HFF-Myc (cell line): Measurements from ENCODE around the gene PNPLA1.

Experiments
- DNase-seq: peaks from one replicate; pipeline ENCODE4 v3.0.0-alpha.2; 2011; ENCODE audit warnings: low read depth; ENCODE audit errors: extremely low read depth
- H3K4me3 ChIP-seq: replicated peaks from 2 replicates; pipeline ENCODE4 v1.5.1; 2011; ENCODE audit warnings: low read depth, mild to moderate bottlenecking, control low read depth, low read length
- TF ChIP-seq, protein P1 (sequence below): IDR thresholded peaks from 2 replicates; pipeline ENCODE4 v1.5.1; 2012; ENCODE audit warnings: mild to moderate bottlenecking, low read depth, low read length, control low read depth; ENCODE audit errors: missing control alignments

Gene PNPLA1, protein sequence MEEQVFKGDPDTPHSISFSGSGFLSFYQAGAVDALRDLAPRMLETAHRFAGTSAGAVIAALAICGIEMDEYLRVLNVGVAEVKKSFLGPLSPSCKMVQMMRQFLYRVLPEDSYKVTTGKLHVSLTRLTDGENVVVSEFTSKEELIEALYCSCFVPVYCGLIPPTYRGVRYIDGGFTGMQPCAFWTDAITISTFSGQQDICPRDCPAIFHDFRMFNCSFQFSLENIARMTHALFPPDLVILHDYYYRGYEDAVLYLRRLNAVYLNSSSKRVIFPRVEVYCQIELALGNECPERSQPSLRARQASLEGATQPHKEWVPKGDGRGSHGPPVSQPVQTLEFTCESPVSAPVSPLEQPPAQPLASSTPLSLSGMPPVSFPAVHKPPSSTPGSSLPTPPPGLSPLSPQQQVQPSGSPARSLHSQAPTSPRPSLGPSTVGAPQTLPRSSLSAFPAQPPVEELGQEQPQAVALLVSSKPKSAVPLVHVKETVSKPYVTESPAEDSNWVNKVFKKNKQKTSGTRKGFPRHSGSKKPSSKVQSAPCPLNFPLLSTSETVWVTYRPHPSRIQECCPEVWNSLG

DNA sequence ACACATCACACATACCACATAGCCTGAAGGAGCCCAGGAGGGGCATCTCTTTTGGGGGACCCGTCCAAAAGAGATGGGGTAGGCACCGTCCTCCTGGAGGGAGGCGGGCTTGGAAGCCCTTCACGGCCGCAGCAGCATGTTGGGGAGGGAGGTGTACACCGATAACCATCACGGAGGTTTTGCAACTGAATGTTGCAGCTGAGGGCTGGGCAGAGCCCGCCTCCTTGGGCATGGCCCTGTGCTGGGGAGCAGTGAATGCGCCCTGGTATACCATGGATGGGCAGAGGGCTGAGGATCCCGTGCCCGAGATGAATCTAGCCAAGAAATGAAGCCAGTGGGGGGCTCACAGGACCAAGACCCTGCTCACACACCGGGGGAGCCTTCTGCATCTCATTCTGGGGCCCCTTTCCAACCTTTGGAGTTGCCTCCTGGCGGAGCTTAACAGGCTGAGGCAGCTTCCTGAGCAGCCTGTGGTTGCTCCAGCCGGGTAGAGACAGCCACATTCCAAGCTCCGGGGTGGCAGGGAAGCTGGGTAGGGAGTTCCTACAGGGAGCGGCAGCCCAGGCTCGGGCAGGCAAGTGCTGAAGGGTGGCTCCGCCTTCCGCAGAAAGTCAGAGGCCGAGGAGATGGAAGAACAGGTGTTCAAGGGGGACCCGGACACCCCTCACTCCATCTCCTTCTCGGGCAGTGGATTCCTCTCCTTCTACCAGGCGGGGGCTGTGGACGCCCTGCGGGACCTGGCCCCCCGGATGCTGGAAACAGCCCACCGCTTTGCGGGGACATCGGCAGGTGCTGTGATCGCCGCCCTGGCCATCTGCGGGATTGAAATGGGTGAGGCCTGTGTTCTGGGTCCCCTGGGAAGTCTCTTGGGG lies at the start of gene PNPLA1:
TSS of gene PNPLA1 (plus strand) at position 227 of the 872 bp plus-strand sequence. CDS start at position 627, 400 bp downstream.
- H3K4me3 ChIP-seq, result no peak within 1 kb of the TSS
- no peak for DNase-seq
- TF ChIP-seq, protein P1, sequence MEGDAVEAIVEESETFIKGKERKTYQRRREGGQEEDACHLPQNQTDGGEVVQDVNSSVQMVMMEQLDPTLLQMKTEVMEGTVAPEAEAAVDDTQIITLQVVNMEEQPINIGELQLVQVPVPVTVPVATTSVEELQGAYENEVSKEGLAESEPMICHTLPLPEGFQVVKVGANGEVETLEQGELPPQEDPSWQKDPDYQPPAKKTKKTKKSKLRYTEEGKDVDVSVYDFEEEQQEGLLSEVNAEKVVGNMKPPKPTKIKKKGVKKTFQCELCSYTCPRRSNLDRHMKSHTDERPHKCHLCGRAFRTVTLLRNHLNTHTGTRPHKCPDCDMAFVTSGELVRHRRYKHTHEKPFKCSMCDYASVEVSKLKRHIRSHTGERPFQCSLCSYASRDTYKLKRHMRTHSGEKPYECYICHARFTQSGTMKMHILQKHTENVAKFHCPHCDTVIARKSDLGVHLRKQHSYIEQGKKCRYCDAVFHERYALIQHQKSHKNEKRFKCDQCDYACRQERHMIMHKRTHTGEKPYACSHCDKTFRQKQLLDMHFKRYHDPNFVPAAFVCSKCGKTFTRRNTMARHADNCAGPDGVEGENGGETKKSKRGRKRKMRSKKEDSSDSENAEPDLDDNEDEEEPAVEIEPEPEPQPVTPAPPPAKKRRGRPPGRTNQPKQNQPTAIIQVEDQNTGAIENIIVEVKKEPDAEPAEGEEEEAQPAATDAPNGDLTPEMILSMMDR, result no peak

DNA sequence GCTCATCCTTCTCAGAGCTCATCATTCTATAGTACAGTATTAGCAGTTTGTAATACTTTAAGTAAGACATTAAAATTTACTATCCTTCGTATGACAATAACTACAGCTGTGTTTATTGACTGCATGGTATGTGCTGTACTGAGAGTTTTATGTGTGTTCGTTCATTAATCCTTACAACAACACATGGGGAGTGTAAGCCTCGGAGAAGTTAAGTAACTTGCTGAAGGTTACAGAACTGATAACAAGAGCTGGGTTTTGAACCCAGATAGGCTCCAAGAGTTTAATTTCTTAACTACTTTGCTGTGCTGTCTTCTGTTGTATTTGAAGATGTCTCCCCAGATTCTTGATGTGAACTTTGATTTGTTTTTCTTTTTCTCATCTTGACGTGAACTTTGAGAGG lies 49.6 kb upstream of the PNPLA1 start:
- TF ChIP-seq, protein P1, result no peak
- no peak for DNase-seq

DNA sequence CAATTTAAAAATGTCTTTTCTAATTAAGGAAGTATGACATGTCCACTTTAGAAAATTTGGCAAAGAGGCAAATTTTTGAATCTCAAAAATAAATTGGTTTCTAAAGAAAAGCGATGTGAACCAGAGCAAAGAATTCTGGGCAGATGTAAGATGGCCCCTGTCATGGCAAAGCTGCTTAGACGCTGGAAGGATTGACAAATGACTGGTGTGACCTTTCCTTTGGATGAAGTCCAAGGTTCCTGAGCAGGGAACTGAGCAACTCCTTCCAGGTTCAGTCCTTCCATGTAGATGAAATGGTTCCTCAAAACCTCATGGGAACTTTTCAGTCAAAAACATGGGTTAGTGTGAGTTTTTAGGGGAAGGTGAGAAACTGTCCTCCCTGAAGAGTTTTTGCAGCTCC lies 48.2 kb upstream of the PNPLA1 start:
- TF ChIP-seq, protein P1, result no peak
- no peak for DNase-seq

More for the DNA sequence above, 49.6 kb upstream of the PNPLA1 start:
- H3K4me3 ChIP-seq, result no peak overlapping the region

DNA sequence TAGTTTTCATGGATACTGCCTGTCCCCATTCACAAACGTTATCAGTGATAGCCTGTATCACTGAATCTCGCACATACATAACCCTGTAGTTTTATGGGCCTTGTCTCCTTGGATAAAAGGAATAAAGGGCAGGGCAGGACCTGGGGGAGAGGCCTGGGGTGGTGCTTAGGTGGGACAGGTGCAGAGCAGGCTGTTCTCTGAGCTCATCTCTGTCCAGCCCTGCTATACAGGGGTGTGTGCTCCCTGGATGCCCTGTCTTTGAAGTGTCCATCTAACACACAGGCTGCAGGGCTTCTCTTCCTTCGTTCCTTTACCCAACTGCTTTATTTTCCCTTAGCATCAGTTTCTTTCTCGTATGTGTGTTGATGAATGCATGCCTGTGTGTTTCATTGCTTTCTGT lies 46.9 kb upstream of the PNPLA1 start:
- TF ChIP-seq, protein P1, result no peak
- DNase-seq, result no peak
- no peak overlapping the region for H3K4me3 ChIP-seq

More for the DNA sequence above, 48.2 kb upstream of the PNPLA1 start:
- H3K4me3 ChIP-seq, result no peak overlapping the region

DNA sequence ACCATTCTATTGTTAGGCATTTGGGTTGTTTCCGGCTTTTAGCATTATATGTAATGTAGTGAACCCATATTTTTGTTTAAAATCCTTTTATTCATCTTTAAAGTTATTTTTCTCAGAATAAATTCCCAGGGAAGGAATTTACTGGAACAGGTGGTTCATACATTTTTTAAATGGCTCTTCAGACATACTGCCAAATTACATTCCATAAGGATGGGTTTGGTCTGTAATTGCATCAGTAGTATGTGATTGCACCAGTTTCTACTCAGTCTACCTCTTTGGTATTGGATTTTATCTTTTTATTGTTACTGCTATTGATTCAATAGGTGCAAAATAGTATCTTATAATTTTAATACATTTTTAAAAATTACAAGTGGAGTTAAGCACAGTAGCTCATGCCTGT lies 46.2 kb upstream of the PNPLA1 start:
- no peak overlapping the region for H3K4me3 ChIP-seq
- no peak for DNase-seq
- TF ChIP-seq, protein P1, result no peak

DNA sequence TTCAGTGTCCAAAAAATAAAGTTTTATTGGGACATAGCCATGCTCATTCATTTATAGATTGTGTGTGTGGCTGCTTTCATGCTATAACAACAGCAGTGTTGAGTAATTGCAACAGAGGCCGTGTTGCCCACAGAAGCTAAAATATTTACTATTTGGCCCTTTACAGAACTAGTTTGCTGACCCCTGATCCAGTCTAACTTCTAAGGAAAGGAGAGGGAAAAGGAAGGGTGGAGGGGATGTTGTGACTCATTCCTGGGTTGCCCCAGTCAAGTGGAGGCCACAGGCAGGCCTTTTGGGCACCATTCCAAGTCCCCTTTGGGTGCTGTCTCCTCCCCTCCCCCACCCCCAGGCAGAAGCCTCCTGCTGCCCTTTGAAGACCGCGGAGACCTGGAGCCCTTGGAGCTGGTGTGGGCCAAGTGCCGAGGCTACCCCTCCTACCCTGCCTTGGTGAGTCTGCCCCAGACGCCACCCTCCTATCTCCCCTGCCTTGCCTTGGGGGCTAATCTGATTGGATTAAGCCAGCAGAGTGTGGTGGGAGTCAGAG lies 44.9 kb upstream of the PNPLA1 start:
- TF ChIP-seq, protein P1, result no peak
- DNase-seq, result no peak
- no peak overlapping the region for H3K4me3 ChIP-seq
